Fibroblast of skin of left quadriceps (primary cell): ENCODE measurements around the gene TMEM203.
A peak's percentile ranks its signal among the peaks of the same experiment; 100 is the strongest.
"Not testable (repeated sequence)": the region's sequence is repeated elsewhere in the genome, so short reads cannot be mapped to it uniquely, and the experiment has no call there.

Experiments used
- DNase-seq, 2 experiments: peaks; one replicate each; pipeline ENCODE4 v3.0.0-alpha.2; 2013; ENCODE audit warnings: low read depth in 2 of 2

The TMEM203 gene

GRCh38 chr9:137242269-137243203 lies 37.1 kb upstream of the TMEM203 start:
- DNase-seq, result no peak

DNA sequence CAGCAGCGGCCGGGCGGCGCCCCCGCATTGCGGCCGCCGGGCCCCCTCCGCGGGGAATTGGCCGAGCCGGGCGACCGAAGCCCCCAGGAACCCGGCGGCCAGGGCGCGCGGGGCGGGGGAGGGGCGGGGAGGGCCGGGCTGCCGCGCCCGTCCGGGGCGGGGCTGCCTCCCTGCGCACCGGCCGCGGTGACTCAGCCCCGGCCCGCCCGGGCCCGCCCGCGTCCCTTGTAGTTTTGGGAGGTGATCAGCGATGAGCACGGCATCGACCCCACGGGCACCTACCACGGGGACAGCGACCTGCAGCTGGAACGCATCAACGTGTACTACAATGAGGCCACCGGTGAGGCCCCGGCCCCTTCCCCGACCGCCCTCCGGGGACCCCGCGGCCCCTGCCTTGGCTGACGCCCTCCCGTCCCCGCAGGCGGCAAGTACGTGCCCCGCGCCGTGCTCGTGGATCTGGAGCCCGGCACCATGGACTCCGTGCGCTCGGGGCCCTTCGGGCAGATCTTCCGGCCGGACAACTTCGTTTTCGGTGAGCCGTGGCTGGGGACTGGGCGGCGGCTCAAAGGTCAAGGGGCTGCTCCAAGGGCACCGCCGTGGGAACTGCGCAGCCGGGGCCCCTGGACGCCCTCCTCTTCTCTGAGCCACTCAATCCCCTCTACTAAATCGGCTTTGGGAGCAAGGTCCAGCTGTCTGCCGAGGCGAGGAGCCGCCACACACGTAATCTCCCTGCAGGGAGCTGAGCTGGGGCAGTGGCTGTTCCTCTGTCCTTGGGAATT lies 36.2 kb upstream of the TMEM203 start:
- peak in 1 of 2 experiments; percentile 8 for DNase-seq

DNA sequence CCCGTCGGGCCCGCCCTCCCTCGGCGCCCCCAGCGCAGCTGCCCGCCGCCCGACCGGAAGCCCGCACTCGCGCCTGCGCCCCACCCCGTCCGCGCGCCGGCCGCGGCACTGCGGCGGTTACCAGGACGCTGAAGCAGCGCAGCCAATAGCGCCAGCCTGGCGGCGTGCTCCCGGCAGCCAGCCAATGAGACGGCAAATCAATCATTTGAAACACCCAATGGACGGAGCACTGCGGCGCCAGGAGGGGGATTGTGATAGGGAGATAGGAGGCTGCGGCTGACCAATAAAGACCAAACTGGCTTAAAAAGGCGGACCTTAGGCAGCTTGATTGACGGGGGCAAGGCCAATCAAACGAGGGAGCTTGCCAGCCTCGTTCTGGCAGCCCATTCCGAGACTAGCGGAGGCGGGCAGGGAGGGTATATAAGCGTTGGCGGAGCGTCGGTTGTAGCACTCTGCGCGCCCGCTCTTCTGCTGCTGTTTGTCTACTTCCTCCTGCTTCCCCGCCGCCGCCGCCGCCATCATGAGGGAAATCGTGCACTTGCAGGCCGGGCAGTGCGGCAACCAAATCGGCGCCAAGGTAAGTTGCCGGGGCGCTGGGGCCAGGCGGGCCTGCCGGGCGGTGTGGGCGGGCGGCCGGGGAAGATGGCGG lies 35.5 kb upstream of the TMEM203 start, which contains the start of gene TUBB4B:
TSS of gene TUBB4B (plus strand) at position 447 of the 649 bp plus-strand sequence. CDS start at position 521, 74 bp downstream.
- peak; percentile 100 for DNase-seq

- DNase-seq, result peak in 1 of 2 experiments; percentile 21
Measured at GRCh38 chr9:137240318-137240840, 34.9 kb upstream of the TMEM203 start.

DNA sequence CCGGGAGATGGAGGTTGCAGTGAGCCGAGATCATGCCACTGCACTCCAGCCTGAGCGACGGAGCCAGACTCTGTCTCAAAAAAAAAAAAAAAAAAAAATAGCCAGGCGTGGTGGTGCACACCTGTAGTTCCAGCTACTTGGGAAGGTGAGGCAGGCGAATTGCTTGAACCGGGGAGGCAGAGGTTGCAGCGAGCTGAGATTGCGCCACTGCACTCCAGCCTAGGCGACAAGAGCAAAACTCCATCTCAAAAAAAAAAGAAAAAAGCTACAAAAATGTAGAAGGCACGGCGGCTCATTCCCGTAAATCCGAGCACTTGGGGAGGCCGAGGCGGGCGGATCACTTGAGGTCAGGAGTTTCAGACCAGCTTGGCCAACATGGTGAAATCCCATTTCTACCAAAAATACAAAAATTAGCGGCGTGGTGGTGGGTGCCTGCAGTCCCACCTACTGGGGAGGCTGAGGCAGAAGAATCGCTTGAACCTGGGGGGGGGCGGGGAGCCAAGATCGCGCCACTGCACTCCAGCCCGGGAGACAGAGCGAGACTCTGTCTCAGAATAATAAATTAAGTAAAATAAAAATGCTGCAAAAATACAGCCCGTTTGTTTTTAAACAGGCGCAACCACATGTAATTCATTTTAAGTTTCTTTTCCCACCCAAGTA lies 34.2 kb upstream of the TMEM203 start:
- not testable (repeated sequence) for DNase-seq

- DNase-seq, result no peak
Measured at GRCh38 chr9:137237759-137238726, 32.6 kb upstream of the TMEM203 start.

- DNase-seq, result no peak
Measured at GRCh38 chr9:137236936-137237421, 31.5 kb upstream of the TMEM203 start.

GRCh38 chr9:137236238-137236935 lies 30.9 kb upstream of the TMEM203 start:
- peak; percentile 38 to 39 for DNase-seq

DNA sequence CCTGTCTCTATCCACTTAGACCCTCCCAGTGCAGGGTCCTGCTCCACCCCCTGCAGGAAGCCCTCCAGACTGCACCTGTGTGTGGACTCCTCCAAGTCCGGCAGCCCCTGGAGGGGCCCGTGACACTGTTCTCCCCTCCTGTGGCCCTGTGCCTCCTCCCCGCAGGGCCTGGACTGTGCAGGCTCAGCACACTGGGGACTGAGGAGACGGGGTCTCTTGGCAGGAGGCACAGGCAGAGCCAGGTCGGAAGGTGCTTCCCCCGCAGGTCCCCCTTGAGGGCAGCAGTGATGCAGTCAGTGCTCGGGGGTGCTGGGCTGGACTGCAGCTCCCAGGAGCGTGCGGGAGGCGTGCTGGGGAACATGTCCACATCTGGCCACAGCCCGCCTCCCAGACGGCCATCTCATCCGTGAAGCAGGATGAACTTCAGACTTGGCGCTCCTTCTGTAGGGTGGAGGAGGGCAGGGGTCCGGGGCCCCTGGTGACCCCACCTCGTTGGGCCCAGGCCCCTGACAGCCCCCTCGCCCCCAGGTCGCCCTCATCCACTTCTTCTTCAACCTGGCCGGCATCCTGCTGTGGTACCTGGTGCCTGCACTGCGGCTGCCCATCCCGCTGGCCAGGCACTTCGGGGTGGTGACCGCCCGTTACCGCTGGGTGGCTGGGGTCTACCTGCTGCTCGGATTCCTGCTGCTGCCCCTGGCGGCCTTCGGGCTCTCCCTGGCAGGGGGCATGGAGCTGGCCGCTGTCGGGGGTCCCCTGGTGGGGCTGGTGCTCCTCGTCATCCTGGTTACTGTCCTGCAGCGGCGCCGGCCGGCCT lies 30.2 kb upstream of the TMEM203 start:
- DNase-seq, result no peak

- no peak for DNase-seq
Measured at GRCh38 chr9:137234758-137235423, 29.4 kb upstream of the TMEM203 start.

DNA sequence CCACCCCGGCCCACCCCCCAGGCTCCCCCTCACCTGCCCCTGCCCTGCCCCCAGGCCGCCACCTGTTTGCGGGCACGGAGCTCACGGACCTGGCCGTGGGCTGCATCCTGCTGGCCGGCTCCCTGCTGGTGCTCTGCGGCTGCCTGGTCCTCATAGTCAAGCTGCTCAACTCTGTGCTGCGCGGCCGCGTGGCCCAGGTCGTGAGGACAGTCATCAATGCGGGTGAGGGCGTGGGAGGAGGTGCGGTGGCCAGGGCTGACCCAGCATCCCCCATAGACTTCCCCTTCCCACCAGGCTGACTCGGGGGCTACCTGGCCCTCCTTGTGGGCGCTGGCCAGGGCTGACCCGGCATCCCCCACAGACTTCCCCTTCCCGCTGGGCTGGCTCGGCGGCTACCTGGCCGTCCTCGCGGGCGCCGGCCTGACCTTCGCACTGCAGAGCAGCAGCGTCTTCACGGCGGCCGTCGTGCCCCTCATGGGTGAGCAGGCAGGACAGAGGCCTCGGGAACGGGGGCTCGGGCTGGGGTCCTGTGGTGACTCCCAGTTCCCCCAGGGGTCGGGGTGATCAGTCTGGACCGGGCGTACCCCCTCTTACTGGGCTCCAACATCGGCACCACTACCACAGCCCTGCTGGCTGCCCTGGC lies 28.7 kb upstream of the TMEM203 start:
- DNase-seq, result no peak

GRCh38 chr9:137233143-137233980 lies 27.9 kb upstream of the TMEM203 start:
- DNase-seq, result no peak

DNA sequence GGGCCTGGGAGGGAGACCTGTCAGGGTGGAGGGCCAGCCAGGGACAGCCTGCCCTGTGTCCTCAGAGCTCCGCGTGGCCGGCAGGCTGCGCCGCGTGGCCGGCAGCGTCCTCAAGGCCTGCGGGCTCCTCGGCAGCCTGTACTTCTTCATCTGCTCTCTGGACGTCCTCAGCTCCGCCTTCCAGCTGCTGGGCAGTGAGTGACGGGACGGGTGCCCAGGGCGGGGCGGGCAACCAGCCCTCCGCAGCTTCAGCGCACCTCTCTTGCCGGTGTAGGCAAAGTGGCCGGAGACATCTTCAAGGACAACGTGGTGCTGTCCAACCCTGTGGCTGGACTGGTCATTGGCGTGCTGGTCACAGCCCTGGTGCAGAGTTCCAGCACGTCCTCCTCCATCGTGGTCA lies 27.1 kb upstream of the TMEM203 start:
- DNase-seq, result no peak

DNA sequence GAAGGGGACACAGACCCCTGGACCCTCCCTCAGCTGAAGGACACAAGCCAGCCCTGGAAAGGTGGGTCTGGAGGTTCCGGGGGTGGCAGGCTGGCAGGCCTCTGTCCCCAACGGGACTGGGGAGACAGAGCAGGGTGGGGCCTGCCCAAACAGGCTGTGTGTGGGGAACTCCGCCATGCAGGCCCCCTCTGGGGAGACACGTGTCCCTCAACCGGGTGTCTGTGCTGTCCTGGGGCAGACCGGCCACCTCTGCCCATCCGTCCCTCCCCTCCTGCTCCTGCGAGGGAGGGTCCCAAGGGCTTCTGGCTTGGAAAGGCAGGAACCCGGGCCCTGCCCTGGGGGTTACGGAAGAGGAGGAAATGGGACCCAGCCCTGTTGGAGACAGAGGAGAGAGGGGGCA lies 26.7 kb upstream of the TMEM203 start:
- DNase-seq, result no peak

DNA sequence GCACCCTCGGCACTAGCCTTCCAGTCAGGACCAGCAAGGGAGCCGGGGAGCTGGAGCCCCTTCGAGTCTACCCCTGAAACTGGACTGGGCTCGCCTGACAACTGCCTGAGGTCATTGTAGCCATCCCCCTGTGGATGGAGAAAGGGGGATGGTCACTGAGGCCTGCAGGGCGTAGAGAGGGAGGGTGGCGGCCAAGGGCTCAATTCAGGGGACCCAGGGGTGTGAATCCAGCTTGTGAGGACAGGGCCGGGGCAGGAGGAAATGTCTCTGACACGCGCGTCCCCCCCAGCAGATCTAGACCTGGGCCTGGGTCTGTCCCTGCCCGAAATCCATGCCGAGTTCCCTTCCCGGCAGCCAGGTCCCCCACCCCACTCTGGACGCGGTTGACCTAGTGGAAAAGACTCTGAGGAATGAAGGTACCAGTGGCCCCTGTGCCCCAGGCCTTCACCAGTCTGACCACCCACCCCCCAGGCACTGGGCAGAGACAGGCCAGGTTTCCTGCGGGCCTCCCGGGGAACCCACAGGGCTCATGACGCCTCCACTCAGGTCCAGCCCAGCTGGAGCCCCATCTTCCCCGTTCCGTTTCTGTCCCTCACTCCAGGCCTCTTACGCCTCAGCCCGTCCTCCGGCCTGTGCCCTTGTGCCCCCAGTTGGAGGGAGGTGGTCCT lies 26.1 kb upstream of the TMEM203 start:
- DNase-seq, result no peak
